ENCODE measurements around the gene STK39.

The STK39 gene

DNA sequence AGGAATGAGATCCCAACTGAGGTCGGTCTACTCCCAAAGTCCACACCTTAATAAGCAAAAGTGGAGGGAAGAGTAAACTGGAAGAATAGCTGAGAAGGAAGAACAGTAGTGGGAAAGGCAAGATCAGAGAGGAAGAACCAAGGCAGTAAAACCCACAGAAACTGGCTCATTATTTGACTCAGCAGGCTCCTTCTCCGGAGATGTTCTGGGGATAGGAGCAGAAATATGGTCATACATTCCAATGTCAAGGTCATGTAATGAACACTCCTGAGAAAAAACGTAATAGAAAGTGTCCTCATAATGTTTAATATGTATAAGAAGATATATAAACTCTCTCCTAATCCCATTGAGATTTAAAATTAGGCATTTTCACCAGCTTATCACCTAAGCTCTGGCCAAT lies 39.5 kb downstream of the STK39 start:
- DNase-seq, result no peak

DNA sequence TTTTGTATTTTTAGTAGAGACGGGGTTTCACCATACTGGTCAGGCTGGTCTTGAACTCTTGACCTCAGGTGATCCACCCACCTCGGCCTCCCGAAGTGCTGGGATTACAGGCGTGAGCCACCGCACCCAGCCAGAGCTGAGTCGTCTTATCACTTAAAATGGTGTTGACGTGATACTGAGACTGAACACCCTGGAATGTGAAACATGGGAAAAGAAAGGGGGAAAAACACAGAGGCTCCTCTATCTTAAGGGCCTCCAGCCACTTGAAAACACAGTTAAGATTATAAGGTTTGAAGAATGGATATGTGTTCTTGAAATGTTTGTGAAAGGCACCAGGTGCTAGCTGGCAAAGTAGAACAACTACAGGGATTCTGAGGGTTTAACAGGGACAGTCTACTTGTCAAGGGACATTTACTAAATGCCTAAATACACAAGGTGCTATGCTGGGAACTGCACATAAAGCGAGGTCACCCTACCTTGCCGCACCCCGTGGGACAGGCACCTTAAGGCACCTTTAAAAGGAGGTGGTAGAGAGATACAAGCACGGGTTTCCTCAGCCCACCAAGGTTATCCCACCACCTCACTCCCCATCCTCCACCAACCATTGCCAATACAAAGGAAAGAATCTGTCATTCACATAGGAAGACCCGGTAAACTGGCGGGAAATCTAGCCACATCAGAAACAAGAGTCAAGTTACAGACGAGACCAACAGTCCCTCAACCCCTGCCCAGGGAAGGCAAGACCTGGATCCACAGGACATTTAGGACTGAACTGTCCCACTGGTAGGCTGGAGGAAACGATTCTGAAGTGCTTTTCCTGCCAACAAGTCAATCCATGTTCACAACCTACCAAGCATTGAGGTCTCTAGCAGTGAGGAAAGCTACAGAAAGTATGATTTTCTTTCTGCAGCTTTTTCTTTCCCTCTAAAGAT lies 43.4 kb downstream of the STK39 start:
- DNase-seq, result no peak

DNA sequence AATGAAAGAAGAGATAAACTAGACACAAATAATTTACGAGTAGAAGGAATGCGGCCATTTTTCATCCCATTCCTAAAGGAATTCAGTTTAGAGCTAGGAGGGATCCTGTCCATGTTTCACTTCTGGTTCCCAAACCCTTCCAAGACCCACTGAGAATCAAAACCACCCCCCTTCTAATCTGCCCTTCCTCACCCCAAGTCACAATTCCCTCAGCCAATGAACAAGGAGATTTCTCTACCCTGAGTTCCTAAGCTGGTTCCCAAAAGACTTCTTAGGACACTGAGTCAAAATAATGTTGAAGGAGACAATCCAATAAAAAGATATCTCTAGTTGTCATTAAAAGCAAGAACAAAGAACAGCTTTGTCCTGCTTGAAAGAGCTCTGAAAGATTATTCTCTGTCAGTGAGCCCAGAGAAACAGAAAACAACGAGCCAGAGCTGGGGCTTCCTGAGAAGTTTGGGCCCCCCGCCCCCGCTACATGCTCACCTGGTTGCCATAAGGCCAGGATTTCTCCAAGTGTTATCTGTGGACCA lies 45.7 kb downstream of the STK39 start:
- DNase-seq, result no peak

DNA sequence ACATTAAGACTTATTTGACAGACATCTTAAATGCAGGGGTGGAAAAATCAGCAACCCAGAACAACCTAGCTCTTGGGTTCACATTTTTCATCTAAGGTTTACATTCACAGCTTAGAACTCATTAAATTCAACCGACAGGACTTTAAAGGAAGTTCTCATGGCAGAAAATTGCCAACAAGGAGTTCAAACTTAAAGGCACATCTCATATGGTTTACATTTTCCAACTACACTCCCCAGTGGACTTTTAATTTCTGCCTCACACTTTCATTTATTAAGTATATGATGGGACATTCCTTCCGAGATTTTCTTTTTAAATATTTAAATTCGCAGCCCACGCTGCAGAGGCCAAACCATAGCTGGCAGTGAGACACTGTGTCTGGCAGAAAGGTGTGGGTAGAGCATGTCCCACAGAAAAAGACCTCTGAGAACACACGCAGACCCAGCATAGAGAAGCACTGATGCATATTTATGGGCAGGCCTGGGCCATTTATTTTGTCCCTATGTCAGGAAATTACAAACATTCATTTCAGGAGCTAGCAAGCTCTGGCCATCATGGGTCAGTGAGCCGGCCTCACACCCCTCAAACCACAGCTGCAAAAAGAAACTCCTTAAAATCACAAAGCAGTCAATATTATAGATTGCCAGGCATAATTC lies 46.3 kb downstream of the STK39 start:
- DNase-seq, result no peak

DNA sequence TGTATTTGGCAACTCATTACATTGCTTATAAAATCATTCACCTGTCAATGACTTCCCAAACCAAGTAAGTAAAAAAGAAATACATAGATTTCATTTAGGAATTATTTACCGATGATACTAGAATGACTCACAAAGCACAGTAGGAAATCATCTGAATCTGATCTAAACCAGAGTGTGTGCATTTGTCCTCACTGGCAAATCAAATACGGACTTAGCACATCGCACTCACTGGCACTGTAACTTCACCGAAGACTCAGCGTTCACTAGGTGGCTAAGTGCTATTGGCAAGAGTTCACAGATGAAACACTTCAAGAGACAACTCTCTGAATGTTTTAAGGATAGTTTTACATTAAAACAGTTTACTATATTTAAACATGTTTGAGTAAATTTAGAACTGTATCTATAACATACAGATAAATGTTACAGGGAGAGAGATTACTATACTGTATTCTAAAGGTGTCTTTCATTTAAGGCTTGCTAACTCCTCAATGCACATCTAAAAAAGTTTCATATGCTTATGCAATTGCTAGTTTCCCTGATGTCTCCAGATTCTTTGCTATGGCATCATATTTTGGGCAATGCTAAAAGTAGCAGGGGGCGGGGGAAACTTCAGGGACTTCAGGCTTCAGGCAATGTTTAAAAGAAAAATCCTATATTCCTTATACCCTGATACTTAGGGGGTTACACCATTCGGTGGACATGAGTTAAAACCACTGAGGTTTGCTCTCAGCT lies 48.8 kb downstream of the STK39 start:
- DNase-seq, result no peak

DNA sequence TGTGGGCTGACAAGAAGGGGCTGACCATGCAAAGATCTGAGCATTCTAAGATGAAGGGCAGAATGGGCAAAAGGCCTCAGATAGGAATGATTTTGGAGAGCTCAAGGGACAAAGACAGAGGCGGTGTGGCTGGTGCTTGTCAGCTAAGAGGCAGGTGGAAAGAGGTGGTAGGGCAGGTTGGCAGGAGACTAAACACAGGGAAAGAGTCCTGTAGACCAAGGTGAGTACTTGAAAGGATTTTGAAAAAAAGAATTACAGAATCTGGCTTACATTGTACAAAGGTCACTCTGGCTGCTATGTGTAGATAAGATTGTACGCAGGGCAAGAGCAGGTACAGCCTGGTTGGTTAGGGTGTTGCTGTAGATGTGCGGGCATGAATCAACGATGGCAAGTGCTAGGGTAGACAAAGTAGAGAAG lies 50.6 kb downstream of the STK39 start:
- DNase-seq, result no peak

DNA sequence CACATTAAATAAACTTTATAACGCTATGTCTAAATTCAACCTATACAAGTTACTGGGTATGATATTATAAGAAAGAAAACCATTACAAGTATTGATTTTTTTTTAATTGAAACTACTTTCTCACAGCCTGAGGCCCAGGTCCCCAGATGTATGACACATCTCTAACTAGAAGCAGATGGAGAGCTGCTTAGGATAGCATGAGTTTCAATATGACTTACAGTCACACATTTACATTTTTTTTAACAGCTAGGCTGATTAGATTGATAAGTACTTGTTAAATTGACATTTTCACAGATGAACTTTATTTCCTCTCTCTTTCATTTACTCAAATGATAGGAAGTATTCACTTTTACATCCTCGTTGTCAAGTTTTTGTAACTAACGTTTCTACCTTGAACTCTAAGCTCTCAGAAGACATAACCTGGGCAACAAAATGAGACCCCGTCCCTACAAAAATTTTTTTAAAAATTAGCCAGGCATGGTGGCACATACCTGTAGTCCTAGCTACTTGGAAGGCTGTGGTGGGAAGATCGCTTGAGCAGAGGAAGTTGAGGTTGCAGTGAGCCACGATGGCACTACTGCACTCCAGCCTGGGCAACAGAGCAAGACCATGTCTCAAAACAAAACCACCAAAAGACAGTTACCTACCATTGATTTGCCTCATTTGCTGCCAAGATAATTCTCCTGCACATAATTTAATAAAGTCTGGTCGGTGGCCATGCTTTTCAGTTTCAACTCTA lies 52.4 kb downstream of the STK39 start:
- no peak for DNase-seq

DNA sequence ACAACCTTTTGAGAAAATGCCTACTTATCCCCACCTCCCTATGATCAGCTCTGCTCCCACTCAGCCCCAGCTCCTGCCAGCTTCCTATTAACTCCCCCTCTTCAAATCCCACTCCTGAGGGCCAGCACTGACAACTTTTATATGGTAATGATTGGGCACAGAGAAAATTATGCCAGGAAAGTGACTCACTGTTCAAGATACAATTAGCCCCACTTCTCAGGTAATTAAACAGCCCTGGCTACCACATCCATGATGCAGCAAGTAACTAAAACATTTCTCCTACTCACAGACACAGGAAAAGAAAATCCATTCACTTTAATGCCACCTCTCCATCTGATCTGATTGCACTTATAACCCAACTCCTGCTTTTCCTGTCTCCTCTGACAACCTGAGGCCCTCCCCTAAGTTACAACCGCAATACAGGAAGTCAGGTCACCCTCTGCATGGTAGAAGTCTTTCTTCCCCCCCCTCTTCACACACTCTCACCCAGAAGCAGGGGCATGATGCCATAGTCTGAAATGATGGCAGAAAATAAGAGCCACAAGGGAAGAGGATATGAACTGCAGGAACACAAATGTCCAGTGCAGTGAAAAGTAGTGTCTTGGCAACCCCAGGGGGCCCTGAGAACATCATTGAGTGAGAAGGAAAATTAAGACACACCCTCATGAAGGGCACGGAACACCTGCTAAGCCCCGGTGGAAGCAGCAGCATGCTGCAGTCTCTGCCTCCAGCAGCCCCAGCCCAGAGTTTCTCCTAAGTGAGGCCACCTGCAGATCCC lies 54.4 kb downstream of the STK39 start:
- no peak for DNase-seq

DNA sequence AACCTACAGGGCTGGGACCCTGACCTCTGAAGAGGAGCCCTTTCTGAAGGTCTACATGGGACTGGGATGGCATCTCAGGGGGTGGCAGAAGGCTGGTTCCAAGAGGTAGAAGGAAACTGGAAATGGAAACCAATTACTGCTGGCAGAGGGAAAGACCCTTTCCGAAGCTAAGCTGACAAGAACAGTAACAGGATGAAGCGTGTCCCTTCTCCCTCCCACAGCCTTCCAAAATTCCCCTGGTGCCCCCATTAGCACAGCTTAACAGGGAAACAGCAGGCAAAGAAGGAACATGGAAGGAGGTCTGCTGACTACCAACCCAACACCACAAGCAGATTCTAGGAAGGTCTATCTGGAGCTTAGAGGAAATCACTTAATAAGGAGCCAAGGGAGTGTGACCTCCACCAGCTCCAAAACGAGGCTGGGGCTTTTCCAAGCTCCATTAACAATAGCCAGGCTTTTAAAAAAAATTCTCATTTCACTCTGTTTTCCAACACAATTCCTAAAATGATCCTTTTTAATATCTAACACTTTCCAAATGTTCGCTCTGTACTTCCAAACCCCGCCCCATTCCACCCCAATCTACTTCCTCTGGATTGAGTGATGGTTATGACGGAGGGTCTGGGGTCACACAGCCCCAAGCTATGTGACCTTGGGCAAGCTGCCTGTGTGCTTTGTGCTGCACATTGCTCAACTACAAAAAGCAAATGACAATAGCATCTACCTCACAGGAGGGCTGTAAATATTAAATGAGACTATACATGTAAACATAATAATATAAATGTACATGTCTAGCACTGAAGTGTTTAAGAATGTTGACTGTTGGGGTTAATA lies 55.2 kb downstream of the STK39 start:
- DNase-seq, result no peak

DNA sequence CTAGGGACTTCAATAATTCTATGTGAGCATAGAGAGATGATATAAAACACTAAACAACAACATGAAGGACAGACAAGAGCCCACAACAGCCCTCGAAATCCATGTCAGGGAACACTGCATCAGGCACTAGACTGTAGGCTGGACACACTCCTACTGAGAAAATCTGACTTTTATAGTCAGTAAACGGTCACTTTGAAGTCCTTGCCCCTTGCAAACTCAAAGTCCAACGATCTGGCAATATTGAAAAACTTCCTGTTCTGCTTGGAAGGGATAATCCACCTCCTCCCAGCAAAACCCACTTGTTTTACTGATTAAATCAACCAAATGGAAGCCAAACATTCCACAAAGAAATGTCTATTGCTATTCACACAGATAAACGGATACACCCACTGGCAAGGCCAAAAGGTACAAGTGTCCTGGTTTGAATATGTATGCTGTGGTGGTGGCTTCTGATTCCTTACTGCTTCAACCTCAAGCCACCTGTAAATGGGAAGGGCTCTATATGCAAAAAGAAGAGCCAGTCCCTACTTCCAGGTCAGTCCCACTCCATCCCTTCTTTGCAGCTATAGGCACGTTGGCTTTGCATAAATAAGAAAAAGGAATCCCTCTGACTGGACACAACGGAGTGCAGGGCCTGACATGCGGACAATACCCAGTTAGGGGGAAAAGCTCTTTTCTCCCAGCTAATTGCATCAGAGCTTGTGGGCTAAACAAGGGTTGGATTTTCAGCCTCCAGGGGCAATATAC lies 56.6 kb downstream of the STK39 start:
- DNase-seq, result no peak

DNA sequence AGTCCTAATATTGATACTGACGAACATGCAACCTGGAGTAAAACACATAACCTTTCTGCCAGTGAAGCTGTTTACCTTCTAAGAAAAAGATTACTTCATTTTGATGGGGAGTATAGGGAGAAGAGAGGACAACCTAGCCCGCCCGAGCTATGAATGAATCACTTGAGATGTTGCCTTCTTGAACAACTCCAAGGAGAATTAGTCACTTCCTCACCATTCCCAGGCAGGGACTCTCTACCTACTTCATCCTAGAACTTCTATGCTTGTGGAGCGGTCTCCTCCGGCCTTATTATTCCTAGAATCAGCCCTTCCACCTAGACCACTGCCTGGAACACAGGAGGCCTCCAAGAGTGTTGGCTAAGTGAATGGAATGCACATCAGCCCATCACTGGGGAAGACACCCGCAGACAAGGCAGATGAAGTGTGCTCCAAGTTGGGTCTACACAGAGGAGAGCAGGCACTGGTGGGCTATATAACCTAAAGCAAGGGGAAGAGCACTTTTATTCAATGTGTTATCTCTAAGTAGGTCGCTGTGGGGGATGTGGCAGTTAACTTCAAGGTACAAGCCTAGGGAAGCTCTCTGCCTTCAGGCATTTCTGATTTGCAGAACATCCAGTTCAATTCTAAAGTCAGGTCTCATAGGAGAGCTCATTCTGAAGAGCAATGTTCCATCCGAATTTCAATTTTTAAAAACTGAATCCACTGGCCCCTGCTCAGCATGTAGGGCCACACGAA lies 57.4 kb downstream of the STK39 start:
- DNase-seq, result no peak

DNA sequence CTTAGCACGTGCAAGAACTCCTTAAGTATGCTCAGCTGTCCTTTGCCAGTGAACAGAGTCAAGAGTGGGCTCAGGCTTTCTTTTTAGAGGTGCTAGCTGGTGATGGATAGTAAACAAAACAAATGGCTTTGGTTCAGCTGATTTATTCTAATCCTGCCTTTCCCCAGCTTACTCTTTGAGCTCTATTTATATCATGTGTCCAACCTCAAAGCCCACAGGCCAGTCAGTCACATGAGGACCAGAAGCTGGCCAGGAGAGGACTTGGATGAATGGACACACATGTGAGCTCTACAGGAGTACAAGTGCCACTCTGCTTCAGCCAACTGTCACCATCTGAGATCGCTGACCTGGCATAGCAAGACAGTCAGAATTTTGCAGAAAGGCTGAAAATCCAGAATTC lies 59.4 kb downstream of the STK39 start:
- no peak for DNase-seq

DNA sequence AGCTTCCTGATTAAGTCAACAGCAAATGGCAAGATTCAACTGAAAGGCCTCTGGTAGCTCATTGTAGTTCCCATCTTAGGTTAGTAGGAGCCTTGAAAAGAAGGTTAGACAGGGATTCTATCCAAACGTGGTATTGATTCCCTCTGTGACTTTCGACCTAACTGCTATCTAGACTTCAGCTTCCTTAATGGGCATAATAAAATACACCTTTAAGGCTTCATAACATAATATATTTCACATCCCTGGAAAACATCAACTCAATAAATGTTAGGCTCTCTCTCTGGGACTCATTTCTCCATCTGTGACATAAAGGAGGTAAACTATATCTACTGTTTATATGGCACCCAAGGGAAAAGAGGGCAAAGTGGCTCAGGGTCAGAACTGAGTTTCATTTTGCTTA lies 60.9 kb downstream of the STK39 start:
- no peak for DNase-seq

DNA sequence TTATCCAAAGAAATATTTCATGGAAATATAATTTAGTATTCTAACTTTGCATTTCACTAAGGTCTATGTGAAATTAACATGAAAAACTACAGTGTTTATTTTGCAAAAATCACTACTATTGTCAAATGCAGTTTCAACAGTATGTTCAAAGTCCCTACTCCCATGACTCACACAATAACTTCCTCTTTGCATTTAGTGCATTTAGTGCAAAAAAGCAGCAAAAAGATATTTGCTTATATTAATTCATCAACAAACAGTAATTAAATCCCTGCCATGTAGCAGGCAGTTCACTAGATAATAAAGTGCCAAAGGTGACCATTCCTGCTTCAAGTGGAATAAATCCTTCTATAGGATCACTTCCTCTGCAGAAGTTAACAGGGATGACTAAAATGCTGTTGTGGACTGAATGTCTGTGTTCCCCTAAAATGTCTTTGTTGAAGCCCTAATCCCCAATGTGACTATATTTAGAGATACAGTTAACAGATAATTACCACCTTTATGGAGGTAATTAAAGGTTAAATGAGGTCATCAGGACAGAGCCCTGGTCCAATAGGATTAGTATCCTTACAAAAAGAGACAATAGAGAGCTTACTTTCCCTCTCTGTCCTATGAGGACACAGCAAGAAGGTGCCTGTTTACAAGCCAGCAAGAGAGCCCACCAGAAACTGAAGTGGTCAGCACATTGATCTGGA lies 61.7 kb downstream of the STK39 start:
- DNase-seq, result no peak

DNA sequence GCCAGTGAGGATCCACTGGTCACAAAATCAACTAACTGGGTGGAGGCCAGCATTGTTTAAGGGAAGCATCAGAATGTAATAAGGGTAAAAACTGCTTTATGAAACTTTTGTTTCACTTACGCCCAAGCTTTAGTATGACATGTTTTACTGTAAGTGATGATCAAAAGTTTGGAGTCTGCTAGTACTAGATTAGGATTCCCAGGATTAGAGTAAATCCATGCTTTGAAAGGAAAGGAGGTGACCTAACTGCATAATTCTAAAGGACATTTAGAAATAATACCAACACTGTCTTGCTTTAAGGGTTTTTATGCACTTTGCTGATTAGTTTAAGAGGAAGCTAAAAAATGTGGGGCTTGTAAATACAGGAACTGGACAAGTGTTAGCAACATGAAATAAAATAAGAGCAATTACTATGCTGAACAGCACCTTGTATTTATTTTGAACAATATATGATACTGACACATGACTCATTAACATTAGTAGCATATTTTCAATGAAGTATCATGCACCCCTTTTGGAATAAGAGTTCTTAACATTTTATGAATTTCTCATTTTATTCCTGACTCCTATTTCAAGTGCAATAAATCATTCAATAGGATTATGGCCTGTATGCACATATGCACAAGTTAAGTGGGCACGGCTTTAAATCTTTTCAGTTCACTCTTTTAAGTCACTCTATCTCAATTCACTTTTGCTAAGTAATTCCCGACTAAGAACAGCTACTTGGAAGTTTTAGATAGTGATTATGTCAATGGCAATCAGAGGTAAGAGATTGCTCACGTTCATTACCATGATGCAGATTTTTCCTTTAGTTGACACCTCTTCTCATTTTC lies 62.5 kb downstream of the STK39 start:
- no peak for DNase-seq

DNA sequence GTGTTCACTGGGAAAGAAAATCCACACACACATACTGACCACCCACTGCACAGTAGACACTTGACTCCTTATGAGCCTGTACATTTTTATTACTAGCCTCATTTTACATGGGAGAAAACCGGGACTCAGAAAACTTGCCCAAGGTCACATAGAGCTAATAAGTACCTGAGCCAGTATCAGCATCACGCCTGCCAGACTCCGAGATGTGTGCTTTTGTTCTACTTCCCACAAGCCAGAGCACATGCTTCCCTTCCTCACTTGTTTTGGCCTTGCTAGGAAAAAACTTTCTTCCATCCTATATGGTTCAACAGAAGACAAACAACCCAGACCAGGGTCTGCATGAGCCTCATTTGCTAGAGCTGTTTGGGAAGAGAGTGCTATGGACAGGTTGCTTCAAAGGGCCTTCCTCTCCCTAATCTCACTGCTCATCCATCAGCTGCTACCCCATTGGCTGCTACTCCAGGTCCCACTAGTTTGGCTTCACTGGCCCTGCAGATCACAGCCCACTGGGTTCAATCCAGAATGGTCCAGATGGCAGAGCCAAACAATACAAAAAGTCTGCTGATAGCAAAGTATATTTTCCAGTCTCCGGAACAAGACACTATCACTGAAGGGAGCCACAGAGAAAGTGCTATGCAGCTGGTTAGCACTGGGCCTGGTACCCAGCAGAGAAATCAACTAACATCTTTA lies 63.9 kb downstream of the STK39 start:
- DNase-seq, result no peak

DNA sequence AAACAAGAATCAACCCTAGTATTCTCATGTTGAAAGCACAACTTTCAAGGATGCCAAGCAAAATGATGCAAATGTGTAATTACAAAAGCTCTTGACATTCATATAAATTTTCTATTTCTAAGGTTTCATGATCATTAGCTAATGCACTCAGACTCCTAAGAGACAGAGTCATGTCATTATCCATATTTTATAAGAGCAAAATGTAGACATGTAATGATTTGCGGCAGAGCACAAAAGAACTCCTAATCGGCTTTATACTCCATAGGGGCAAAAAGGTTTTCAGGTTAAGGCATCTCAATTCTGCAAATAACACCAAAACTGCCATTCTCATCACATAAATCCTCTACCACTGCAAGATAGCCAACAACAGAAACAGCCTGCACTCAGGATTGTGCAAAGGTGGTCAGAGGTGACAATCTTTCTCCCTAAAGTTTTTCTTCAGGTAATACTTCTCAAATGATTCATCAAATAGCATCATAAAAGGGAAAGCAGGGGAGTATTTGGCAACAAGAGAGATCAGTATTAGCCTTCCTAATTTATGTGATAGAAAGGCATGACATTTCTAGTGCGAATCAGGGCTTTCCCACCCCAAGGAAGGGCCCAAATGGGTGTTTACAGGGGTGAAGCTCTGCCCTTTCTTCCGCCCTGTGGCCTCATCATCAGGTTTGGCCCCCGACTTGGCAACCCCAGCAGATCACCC lies 64.7 kb downstream of the STK39 start:
- no peak for DNase-seq

Data from NCI-H446 treated with DMSO at 0.1 percent for 48 hours (cell line).